22Rv1 (cell line): Measurements from ENCODE around the gene SLC4A9.
"Not testable (repeated sequence)": the region's sequence is repeated elsewhere in the genome, so short reads cannot be mapped to it uniquely, and the experiment has no call there.

Source experiments
- H3K27ac ChIP-seq: fragments of 450-650 bp; 2 replicates; pipeline ENCODE4 v1.5.1; 2017
- CTCF ChIP-seq: fragments of 450-650 bp; IDR thresholded peaks from 2 replicates; pipeline ENCODE4 v1.5.1; 2017; ENCODE audit warnings: mild to moderate bottlenecking
- ZFX ChIP-seq: fragments of 450-650 bp; IDR thresholded peaks from 2 replicates; pipeline ENCODE4 v1.6.1; 2017; ENCODE audit warnings: antibody characterized with exemption, borderline replicate concordance

Gene SLC4A9

GRCh38 chr5:140413230-140413629 is 53.2 kb downstream of the SLC4A9 start:
- TF ChIP-seq ZFX (no peak), CTCF (no peak)
- H3K27ac ChIP-seq: no peak overlapping the region

- TF ChIP-seq CTCF (no peak), ZFX (no peak)
- H3K27ac ChIP-seq: no peak overlapping the region
Observed at GRCh38 chr5:140417235-140417634, 57.2 kb downstream of the SLC4A9 start.

- H3K27ac ChIP-seq: no peak overlapping the region
- TF ChIP-seq CTCF: no peak
- TF ChIP-seq ZFX: no peak
Observed at GRCh38 chr5:140418862-140419520, 59.0 kb downstream of the SLC4A9 start.

- no peak overlapping the region for H3K27ac ChIP-seq
- TF ChIP-seq CTCF (no peak), ZFX (no peak)
Observed at GRCh38 chr5:140420226-140420570, 60.2 kb downstream of the SLC4A9 start.

- H3K27ac ChIP-seq: no peak overlapping the region
- TF ChIP-seq ZFX (no peak), CTCF (no peak)
Observed at GRCh38 chr5:140420665-140421361, 60.8 kb downstream of the SLC4A9 start.

- H3K27ac ChIP-seq: not testable (repeated sequence)
Observed at GRCh38 chr5:140421375-140421774, 61.4 kb downstream of the SLC4A9 start.

GRCh38 chr5:140423609-140424008 is 63.6 kb downstream of the SLC4A9 start:
- no peak for TF ChIP-seq ZFX
- H3K27ac ChIP-seq: no peak overlapping the region

GRCh38 chr5:140424135-140424534 is 64.1 kb downstream of the SLC4A9 start:
- H3K27ac ChIP-seq: no peak overlapping the region
- TF ChIP-seq ZFX (no peak), CTCF (no peak)
